CD4-positive, alpha-beta T cell treated with Interleukin-10 for 1 hour (primary cell): ENCODE data around the gene NOL3.

Source experiments
- DNase-seq: peaks from one replicate; pipeline ENCODE4 v3.0.0-alpha.2; 2020

The NOL3 gene

DNA sequence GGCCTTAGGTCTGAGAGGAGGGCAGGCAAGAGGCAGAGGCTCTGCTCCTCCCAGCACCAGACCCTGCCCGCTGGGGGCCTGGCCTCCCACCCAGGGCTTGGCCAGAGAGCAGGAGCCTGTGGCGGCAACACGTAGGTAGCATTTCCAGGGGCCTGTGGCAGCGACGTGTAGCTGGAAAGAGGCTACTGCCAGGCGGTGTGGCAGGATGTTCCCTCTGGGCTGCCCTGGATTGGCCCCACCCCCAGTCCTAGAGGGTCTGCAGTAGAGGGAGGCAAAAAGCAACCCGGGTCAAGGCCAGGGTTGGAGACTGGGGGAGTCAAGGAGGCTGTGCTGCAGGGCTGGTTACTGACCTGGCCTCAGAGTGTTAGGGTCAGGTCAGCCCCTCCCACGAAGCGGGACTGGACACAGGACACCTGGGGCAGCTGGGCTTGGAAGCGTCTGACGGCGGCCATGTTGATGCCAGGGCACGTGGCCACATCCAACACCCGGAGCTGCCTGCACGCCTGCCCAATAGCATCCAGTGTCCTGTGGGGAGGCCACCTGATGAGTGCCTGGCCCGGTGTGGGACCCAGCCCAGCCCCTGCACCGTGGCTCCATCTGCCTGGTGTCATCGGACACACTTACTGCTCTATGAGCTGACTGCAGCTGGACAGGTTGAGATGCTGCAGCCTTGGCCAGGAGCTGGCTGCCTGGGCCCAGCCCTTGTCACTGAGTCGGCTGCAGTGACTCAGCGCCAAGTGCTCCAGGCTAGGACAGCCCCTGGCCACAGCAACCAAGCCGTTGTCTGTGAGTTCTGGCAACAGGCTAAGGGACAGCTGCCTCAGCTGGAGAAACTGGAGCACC, 37.1 kb downstream of the NOL3 start:
- no peak for DNase-seq

DNA sequence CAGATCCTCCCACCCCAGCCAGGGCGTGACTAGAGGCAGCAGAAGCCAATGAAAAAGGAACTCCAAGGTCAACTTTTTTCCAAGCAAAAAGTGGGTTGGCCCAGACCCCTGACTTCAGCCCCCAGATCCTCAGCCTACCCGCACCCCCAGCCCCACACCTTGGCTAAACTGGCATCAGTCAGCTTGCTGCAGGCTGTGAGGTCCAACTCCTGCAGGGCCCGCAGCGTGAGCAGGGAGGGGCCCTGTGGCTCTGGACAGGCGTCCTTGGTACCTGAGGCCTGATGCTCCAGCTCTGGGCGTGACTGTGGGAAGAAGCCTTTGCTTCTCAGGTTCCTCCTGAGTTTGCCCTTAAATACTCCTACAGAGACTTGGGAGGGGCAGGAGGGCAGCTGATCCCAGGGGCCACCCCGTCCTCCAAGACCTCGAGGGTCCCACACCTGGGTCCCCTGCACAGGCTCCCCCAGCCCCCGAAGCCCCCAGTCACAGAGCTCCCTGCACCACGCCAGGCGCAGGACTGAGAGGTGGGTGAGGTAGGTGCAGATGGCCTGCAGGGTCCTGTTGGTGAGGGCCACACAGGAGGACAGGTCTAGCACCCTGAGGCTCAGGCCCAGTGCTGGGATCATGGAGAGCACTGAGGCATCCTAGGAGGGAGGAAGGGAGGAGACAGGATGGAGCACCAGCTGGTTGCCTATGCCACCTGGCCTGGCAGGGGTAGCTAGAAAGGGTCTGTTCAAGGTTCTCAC, 38.0 kb downstream of the NOL3 start:
- no peak for DNase-seq

DNA sequence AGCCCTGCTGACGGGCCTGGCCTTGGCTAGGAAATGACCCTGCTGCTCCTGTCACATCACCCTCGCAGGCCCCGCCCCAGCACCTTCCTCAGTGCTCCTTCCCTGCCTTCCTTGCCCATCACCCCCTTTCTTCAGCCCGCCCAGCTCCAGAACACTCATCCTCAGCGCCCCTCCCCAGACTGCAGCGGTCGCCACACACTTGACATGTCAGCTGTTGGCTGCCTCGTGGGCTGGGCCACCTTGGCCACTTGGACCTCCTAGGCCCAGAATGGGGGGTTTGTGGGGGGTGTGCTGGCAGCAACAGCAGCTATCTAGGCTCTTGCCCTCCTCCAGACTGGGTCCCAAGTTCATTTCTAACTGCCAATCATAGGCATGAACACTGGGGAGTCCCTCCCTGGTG, 39.2 kb downstream of the NOL3 start:
- no peak for DNase-seq

DNA sequence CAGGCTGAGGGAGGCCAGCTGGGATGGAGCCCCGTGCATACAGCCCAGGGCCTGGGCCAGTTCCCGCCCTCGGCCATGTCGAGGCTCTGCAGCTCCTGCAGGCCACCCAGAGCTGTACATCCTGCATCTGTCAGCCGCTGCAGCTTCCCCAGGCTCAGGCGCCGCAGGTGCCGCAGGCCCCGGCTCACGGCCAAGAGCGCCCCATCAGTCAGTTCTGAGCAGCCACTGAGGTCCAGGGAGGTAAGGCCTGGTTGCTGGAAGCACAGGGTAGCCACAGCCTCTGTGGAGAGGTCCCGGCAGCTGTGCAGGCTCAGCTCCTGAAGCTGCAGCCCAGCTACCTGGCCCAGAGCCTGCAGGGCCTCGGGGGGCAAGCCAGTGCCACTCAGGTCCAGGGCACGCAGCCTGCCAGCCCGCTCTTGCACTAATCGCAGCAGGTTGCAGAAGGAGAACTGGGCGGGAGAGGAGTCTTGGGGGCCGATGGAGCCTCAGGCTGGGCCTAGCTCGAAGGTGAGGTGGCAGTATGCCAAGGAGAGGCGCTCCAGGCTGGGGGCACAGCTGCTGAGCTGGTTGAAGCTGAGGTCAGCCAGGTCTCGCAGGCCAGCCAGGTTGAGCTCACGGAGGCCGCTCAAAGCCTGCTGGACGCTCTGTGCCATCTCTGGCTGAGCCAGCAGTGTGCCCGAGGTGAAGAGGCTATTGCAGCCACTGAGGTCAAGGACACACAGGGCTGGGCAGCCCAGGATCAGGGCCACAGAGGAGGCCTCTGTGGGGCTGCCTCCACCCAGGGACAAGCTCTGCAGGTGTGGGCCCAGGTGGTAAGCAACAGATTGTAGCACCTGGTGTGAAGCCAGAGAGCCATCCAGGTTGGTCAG, 40.0 kb downstream of the NOL3 start:
- no peak for DNase-seq

DNA sequence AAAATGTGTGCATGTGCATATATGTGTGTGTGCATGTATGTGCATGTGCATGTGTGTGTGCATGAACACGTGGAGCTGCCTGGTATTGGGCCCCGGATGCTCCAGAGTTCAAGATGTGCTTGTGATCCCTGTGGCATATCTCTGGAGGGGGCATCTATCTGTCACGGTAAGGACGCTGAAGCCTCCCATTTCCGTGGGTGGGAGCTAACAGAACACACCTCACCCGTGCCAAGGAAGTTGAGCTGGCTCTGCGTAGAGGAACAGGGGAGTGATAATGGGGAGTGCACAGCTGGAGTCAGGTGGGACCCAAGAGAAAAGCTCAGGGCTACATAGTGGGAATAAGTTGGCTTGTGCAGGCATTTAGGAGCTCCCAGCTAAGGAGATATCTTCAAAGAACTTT, 41.3 kb downstream of the NOL3 start:
- DNase-seq = no peak

DNA sequence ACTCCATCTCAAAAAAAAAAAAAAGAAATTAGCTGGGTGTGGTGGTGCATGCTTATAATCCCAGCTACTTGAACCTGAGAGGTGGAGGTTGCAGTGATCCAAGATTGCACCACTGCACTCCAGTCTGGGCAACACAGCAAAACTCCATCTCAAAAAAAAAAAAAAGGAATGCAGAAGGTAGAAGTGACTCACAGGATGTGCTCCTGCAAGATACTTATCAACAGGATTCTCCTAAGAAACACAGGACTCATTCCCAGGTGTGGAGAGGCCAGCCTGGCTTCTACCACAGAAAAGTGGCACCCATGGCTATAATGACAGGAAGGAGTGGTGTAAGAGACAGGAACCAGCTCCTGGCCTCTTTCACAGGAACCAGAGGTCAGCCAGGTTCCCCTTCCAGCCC, 42.4 kb downstream of the NOL3 start:
- no peak for DNase-seq

DNA sequence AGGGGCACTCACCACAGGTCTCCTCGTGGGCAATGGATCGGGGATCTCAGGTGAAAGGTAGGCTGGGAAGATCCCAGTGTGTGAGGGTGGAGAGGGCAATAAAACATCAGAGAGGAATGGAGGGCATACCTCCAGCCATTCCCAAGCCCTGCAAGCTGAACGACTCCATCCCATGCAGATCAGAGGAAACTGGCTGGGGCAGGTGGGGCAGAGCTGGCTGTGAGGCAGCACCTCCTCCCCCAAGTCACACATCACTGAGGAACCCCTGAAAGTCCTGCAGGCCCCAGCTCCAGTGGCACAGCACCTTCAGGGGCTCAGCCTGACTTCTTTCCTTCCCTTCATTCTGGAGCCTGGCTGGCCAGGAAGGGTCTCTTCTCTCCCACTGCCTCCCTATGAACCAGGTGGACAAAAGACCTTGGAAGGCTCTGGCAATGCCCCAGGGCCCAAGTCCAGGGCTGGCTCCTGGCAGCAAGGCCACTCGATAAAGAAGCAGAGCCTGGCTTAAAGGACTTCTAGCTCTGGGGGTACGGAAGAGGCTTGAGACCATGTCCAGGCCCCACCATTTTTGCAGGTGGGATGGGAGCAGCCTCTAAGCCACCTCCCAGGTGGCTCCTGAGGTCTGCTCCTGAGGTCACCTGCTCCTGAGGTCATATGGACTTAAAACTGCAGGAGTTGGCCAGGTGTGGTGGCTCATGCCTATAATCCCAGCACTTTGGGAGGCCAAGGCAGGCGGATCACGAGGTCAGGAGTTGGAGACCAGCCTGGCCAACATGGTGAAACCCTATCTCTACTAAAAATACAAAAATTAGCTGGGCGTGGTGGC, 43.1 kb downstream of the NOL3 start:
- no peak for DNase-seq

DNA sequence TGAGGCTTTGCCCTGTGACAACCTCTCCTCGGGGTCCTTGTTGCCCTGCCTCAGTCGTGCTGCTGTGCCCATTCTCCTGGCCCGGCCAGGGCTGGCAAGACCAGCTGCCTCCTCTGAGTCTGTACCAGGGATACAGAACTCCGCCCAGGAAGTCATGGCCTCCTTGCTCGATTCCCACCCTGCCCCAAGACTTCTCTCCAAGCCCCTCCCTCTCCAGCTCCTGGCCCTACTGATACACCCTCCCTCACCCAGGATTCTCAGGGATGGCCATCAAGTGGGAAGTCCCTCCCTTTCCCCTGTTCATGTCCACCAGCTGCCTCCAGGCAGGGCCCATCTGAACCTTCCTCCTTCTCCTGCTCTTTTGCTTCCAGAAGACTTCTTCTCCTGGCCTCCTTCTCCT, 45.4 kb downstream of the NOL3 start:
- no peak for DNase-seq

DNA sequence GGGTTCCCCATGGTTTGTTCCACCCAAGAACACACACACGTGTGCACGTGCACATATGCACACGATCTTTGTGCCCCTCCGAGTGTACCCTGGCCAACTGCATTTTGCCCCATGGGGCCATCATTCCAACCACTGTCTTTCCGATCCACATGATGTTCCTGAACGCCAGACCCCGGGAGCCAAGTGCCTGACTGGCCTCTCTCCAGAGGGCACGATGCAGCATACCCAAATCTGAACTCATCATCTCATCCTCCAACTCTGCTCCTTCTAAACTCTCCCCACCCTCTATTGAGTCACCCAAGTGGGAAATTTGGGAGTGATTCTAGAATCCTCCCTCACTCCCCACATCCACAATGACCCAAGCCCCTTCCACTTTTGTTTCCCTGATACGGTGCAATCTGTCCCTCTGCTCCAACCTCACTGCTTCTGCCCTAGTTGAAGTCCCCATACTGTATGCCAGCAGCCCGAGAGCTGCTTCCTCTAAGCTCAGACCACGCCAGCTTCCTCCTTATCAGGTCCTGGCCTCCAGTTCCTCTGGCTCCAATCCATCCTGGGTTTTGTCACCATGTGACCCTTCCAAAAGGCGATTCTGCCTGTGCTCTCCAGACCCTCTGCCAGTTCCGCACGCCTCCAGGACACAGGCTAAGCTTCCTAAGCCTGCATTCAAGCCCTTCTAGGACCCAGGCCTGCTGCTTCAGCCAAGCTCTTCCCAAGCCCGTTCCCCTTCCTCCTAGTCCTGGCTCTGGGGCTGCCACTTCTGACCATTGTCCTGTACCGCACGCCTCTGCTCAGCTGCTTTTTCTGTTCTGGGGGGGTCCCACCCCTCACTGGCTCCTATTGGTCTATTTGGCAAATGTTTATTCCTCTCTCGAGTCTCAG, 46.5 kb downstream of the NOL3 start:
- no peak for DNase-seq

DNA sequence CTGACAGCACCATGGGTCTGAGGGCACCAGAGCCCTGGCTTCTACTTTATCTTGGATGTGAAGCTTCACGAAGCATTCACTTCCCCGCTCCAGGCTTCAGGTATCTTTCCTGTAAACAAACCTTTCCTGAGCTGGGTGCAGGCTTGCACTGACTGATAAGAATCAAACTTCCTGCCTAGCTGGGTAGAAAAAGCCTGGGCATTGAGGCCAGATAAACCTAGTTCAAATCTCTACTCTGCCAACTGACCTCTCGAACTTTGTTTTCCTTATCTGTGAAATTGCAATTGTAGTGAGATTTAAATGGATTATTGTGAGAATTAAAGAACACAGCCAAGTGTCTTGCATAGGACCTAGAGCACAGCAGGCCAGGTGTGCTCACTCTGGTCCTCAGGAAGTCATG, 53.7 kb downstream of the NOL3 start:
- no peak for DNase-seq
